A204.1 (cell line): ENCODE measurements around the gene AKAP7.
"Not testable (repeated sequence)": the region's sequence is repeated elsewhere in the genome, so short reads cannot be mapped to it uniquely, and the experiment has no call there.

Source experiments
- FAIRE-seq: peaks from 2 replicates; lab custom pipeline; 2012; peaks lifted over from hg19 to GRCh38; lab: Jason Lieb, UNC

The AKAP7 gene

DNA sequence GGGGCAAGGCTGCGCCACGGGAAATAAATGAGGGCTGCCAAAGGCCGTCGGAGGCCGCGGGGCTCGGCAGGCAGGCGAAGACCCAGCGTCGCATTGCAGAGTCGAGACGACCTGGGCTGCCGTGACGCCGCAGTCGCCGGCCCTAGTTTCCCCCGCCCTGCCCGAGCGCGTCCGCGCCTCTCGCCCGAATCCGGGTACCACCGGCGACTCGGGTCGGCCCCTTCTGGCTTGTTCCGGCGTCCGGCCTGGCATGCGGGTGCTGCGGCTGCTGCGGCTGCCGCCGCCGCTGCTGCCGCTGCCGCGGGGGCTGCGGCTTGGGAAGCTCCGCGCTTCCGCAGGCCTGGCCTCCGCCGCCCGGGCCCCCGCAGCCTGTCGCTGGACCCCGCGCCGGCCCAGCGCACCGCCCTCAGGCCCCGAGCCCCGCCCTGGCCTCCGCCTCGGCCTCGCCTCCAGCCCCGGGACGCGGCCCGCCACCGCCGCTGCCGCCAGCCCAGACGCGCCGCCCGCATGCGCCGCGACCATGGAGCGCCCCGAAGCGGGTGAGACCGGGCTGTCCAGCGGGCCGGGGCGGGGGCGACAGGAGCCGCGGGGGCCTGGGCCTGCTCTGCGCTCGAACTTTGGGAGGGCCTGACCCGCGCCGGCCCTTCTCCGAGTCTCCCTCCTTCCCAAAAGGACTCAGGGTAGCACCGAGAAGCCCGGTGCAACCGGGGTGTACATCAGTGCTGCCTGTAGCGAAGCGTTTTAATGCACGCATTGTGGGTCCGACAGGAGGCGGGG, at the start of gene AKAP7:
AKAP7 (plus strand) TSS at position 224 of the 777 bp plus-strand sequence; CDS start at position 521, 297 bp downstream.
- FAIRE-seq = no peak

DNA sequence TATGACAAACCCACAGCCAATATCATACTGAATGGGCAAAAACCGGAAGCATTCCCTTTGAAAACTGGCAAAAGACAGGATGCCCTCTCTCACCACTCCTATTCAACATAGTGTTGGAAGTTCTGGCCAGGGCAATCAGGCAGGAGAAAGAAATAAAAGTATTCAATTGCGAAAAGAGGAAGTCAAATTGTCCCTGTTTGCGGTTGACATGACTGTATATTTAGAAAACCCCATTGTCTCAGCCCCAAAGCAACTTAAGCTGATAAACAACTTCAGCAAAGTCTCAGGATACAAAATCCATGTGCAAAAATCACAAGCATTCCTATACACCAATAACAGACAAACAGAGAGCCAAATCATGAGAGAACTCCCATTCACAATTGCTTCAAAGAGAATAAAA, 44.9 kb upstream of the AKAP7 start:
- FAIRE-seq = not testable (repeated sequence)

DNA sequence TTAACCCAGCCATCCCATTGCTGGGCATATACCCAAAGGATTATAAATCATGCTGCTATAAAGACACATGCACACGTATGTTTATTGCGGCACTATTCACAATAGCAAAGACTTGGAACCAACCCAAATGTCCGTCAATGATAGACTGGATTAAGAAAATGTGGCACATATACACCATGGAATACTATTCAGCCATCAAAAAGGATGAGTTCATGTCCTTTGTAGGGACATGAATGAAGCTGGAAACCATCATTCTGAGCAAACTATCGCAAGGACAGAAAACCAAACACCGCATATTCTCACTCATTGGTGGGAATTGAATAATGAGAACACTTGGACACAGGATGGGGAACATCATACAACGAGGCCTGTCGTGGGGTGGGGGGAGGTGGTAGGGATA, 43.3 kb upstream of the AKAP7 start:
- not testable (repeated sequence) for FAIRE-seq

DNA sequence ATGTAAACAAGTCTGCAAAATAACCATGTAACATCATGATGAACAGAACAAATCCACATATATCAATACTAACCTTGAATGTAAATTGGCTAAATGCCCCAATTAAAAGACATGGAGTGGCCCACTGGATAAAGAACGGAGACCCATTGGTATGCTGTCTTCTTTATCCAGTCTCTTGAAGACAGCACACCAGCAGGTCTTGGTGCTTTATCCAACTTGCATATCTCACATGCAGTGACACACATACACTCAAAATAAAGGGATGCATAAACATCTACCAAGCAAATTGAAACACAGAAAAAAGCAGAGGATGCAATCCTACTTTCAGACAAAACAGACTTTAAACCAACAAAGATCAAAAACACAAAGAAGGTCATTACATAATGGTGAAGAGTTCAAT, 41.9 kb upstream of the AKAP7 start:
- FAIRE-seq = no peak

DNA sequence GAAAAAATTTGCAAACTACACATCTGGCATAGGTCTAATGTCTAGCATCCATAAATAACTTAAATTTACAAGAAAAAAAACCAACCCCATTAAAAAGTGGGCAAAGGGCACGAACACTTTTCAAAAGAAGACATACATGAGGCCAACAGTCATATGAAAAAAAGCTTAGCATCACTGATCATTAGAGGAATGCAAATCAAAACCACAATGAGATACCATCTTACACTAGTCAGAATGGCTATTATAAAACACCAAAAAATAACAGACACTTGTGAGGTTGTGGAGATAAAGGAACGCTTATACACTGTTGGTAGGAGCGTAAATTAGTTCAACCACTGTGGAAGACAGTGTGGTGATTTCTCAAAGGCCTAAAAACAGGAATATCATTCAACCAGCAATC, 38.5 kb upstream of the AKAP7 start:
- no peak for FAIRE-seq

DNA sequence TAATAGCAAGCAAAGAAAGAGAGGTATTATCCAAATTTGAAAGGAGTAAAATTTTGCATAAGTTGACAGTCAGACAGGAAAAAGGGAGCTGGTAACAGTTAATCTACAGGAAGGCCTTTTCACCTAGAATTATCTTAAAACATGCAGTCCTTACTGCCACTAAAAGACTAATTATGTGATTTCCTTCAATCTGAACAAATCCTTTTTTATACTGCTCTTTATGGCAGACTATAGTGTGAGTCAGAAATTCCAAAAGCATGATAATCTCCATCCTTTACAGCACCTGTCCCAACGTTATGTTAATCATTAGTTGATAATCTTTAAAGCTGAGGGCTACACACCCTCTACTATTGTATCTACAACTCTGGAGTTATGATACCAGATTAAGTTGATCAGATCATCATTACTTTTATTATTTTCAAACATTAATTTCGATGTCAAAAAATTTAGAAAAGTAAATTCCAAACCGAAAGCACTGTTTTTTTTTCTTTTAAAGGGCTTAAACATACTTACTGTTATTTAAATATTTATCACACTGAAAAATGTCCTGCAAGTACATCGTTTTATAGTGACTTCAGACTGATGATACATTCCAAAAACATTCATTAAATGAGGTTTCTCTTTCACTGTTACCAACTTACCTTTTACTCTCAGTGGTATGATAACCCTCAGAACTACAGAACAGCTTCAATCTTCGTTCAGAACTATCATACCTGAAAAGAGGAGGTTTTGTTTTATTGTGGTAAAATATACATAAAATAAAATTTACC, 33.2 kb upstream of the AKAP7 start:
- no peak for FAIRE-seq

DNA sequence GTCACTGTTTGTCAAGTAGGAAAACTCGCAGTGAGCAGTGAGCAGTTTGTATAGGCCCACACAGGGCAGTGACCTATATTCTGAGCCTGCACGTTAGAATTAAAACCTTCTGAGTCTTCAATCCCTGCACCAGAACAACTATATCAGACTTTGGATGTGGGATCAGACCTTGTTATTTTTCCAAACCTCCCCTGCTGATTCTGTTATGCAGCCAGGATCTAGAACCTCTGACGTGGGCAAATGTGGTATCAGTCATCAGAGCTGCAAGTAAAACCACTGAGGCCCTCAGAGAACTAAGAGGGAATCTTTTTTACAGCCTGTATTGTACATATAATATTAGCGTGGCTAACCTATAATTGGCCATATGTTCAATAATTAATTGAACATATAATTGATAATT, 32.0 kb upstream of the AKAP7 start:
- no peak for FAIRE-seq

DNA sequence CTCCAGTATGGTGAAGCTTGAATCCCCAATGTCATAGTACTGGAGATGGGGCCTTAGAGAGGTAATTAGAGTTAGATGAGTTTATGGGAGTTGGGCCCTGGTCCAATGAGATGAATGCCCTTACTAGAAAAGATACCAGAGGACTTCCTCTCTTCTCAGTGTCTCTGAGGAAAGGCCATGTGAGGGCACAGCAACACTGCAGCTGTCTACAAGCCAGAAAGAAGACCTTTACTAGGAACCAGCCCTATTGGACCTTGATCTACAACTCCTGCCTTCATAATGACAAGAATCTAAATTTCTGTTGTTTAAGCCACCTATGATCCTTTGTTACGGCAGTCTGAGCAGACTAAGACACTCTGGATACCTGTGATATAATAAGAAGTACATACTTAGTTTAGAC, 31.4 kb upstream of the AKAP7 start:
- no peak for FAIRE-seq

DNA sequence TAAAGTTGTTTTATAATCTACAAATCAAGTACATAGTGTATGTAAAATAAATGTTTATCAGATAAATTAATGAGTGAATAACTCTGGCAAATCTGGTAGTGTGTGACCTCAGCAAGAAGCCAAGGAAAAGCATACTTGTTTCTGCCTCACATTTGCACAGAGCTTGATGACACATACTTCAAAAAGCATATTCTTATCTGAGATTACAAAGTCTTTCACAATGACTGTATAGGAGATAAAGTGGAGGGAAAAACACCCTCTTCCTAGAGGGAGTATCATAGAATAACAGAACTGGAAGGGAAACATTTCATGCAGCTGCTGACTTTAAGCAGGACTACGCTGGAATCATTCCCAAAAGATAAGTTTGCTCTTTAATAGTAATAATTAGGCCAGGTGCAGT, 28.1 kb upstream of the AKAP7 start:
- FAIRE-seq = no peak

DNA sequence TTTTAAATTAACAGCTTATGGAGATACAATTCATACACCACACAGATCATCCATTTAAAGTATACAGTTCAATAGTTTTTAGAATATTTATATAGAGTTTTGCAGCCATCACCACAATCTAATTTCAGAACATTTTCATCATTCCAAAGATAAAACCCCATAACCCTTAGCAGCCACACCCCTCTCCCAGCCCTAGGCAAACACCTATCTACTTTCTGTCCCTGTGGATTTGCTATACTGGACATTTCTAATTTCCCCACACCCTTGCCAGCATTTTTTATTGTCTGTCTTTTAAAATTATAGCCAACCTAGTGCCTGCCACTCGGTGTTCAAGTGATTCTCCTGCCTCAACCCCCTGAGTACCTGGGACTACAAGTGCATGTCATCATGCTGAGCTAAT, 23.0 kb upstream of the AKAP7 start:
- FAIRE-seq = no peak

DNA sequence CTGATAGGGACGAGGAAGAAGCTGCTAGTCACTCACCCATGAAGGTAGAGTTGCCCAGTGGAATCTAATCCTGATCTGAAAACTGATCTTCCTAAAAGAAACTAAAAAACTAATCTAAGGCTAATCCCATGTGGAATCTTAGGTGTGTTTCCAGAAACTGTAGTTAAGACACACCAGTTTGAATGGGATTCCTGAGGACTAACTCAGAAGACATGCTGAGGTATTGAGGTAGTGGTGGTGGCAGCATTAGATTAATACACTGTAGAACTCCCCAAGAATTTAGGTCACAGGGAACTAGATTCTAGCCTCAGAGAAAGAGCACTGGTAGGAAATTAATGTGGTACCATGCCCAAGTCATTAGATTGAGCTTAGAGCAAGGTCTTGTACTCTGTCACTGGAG, 19.6 kb upstream of the AKAP7 start:
- no peak for FAIRE-seq

DNA sequence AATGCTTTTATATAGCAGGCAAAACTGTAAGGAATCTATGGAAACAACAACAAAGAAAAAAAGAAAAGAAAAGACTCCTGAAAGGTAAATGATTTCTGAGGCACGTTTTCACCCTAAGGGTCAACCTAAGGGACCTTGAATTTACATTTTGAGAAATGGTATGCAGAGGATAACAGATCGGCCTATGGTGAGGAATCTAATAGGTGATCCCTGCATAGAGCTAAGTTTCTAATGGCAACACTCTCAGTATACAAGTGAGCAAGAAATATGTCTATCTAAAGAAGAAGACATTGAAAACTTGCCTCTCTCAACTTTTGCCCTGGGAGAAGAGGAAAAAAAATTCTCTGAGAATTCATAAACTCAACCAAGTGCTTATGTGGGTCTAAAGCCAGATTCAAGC, 18.9 kb upstream of the AKAP7 start:
- no peak for FAIRE-seq

DNA sequence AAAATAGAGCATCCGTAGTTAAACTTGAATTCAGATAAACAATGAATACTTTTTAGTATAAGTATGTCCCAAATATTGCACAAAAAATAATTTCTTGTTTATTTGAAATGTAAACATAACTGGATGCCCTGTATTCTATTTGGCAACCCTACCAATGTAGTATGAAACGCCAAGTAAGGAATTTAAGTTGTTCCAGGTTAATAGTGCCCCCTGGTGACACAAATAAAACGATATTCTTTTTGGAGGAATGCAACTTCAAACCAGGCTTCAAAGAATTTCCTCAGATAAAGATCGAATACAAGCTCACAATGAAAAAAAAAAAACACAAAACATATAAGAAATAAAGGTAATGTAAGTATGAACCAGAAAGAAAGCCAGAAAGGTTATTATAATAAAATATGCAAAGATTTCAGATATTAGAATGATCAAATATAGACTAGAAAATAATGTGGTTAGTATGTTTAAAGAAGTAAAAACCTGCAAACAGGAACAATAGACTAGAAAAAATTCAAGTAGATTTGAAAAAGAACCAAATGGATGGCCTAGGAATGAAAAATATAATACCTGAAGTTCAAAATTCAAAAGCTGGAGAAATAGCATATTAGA, 18.4 kb upstream of the AKAP7 start:
- FAIRE-seq = peak; percentile 90

DNA sequence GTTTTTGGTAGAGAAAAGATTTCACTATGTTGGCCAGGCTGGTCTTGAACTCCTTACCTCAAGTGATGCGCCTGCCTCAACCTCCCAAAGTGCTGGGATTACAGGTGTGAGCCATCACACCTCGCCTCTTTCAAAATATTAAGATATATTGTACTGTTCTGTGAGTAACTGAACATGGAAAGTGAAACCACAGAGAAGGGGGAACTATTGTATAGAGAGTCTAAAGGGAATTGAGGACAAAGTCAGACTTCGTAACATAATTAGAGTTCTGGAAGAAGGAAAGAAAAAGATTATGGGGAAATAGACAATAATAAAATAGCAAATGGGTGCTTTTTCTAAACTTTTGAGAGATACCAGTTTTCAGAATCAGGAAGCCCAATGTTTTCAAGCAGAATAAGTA, 17.4 kb upstream of the AKAP7 start:
- no peak for FAIRE-seq

DNA sequence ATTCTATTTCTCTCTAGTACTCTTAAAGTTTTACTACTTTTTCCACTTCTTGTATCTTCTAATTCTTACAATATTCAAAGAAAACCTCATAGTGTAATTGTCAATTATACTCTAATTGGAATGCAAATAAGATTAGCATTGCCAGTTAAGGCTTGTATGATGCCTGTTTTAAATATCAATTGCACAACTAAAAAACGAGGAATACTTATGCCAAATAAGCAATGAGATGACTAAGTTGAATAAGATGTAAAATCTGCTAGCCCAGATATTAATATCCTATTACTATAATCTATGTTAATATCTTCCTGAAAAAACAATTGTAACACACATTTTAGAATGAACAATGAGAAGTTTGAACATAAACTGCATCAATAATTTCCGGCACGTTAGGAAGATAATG, 13.3 kb upstream of the AKAP7 start:
- FAIRE-seq = no peak

DNA sequence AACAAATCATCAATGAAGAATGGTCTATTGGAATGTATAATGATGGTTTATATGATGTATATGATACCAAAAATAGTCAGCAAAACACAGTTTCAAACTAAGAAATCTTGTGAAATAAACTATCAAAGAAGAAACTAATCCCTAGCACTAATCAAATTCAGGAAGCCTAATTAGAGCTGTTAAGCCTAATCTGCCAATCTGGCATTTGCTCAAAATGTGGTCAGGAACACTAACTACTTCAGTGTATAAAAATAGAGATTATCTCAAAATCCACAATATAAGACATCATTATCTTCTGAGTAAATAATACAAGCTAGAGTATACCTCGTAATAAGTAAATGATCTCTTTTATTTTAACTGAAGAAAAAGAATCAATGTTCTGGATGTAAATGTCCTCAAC, 12.8 kb upstream of the AKAP7 start:
- no peak for FAIRE-seq

DNA sequence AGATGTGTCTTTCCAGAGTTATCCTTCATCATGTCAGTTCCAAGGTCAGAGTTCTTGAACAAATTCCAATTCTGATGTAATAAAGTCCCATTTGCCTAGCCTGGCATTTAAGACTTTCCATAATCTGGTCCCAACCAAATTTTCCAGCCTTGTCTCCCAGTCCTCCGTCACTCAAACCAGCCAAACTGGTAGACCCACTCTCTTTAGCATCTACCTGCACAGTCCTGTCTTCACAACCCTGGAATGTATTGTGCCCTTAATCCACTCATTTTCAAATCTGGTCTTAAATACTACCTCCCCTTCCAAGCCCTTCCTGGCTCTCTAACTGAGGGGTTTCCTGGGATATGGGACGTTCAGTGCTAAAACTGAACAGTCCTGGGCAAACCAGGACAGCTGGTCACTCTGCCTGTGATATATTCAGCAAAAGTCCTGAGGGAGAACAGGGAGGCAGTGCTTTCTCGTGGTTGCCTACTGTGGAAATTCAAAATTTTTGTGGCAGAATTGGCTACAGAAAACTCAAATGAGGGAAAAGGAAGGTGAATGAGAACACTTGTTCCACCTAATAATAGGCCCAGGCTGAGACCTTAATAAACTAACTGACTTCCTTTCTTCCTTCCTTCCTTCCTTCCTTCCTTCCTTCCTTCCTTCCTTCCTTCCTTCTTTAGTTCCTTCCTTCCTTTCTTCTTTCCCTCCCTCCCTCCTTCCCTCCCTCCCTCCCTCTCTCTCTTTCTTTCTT, 10.8 kb upstream of the AKAP7 start:
- no peak for FAIRE-seq

DNA sequence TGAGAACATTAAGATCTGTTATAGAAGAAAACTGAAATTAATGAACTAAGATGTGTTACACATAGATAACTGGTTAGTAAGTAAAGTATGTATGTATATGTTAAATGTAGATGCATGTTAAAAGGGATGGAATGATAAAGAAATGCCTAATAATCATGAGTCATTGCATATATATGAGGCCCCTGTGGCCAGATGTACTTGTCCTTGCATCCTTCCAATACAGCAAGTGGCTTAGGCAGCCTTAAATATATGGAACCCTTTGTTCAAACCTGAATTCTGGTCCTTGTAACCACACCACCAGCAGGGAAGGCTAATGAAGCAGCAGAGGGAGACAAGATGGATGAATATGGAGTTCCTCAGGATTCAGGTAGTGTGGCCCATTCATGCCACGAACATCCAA, 9.8 kb upstream of the AKAP7 start:
- no peak for FAIRE-seq

DNA sequence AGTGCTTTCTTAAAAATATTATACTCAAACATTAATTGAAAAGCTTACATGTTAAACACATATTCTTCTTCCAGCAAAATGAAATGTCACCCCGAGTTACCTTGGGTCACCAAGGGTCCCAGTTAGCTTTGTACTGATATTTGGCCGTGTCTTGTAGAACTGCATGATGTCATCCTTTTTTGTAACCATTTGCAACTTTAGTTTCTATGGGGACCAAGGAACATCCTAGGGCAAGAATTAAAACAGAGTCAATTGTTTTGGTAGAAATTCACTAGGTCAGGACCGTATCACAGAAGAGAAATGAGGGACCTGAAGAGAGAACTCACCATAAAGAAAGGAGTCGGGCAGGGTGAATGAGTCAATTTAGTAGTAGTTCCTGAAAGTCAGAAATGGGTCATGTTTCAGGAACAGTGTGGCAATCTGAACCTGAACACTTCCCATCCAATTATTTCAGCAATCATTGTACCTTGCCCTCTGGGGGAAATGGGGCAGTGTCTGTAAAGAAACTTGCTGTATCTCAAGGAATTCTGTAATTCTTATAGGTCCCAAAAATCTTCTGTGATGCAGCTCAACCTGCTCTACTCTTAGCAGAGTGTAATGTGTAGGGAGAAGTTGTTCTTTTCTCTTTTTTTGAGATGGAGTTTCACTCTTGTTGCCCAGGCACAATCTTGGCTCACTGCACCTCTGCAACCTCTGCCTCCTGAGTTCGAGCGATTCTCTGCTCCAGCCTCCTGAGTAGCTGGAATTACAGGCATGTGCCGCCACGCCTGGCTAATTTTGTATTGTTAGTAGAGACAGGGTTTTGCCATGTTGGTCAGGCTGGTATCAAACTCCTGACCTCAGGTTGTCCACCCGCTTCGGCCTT, 5.3 kb upstream of the AKAP7 start:
- FAIRE-seq = no peak

DNA sequence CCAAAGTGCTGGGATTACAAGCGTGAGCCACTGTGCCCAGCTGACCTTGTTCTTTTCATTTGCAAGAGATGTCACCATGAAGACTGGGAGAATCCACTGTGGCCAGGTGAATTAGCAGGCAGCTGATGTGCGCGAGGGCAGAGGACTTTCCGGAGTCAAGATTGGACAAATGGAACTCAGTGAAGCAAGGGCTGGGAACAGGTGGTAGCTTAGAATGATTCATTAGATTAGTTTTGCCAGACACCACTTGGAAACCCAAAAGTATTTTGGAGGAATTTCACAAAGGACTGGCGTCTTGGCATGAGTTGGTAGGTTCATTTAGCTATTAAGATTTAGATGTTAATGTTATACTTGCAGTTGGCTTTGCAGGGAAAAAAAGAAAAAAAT, 4.7 kb upstream of the AKAP7 start:
- no peak for FAIRE-seq

DNA sequence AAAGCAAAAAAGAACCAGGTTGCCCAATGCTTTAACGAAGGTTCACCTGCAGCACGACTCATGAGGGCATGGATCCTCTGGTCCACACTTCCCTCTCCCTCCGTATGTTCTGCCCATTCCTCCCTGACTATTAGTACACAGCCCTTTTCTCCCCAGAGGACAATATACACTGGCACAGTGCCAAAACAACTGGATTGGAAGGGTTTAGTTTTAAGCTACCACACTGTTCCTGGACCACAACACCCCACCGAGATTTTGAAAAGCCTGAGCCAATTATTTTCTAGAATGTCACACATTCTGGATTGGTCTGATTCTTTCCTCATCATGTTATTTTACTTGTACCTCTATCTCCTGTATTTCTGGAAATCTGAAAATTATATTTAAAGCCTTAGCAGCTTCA, 2.9 kb upstream of the AKAP7 start:
- no peak for FAIRE-seq
